Astrocyte of the hippocampus (primary cell): ENCODE data around the gene UBE2R2.
"Not testable (repeated sequence)": the region's sequence is repeated elsewhere in the genome, so short reads cannot be mapped to it uniquely, and the experiment has no call there.

ENCODE experiments used
- DNase-seq: peaks from one replicate; pipeline ENCODE4 v3.0.0; 2011; ENCODE audit warnings: low read depth, low spot score

Gene UBE2R2

DNA sequence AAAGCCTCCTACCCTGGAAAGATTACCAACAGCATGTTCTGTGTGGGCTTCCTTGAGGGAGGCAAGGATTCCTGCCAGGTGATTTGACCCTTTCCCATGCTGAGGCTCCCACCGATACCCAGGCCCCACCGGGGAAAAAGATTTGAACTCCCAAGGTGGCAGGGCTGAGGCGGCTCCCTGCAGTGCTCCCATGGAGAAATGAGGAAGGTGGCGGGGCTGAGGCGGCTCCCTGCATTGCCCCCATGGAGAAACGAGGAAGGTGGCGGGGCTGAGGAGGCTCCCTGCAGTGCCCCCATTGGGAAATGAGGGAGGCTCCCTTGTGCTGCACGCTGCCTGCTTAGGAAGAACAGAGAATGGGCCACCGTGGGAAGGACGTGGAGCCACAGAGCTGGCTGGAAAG, 18.4 kb upstream of the UBE2R2 start:
- DNase-seq = no peak

DNA sequence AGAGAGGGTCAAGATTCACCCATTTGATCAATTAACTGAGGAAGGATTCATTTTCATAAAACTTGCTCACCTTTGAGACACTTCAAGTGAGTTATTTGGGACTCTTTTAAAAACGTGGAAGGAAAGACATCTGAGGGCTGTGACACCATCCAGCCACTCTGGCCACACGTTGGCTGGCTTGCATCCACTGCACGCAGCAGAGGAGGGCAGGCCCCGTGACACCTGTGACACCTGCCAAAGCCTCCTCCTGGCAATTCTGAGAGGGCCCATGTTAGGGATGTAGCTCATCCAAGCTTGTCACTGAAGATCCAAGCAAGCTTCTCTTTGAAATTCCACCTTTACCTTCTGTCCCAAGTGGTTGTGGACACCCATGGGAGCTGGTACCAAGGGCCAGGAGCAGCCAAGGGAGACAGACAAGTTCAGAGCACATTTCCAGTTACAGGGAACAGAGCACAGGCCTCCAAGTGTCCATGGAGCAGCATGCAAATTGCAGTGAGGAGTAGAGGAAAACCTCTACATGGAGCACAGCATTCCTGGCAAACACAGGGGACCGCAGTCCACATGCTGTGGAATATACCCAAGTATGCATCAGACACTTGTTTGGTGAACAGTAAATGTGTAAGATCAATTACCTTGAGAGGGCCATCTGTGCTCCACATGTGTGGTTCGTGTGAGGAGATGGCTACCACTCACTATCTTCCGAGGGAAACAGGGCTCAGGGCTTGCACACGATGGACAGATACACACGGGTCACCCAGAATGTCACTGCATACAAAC, 16.8 kb upstream of the UBE2R2 start:
- DNase-seq = no peak

DNA sequence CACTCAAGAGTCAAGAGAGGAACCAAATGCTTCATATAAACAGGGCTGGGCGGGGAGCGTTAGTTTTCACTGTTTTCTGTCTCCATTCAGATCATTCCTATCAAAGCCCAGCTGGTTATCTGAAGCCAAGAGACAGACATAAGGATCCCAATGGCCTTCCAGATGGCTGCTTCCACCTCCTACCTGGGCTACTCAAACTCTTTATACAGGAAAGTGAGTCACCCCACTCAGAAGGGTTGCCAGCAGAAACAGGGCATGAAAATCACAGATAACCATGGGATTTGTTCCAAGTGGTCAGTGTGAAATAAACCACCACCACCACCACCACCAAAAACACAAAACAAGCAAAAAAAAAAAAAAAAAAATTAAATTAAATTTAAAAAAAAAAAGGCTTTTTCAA, 16.1 kb upstream of the UBE2R2 start:
- peak; percentile 59 for DNase-seq

DNA sequence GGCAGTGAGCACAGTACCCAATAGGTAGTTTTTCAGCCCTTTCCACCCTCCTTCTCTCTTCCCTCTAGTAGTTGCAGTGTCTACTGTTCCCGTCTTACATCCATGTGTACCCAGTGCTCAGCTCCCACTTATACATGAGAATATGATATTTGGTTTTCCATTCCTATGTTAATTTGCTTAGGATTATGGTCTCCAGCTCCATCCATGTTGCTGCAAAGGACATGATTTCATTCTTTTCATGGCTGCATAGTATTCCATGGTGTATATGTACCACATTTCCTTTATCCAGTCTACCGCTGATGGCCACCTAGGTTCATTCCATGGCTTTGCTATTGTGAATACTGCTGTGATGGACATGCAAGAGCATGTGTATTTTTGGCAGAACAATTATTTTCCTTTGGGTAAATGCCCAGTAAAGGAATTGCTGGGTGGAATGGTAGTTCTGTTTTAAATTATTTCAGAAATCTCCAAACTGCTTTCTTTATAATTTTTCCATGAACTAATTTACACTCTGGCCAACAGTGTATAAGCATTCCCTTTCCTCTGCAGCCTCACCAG, 14.9 kb upstream of the UBE2R2 start:
- DNase-seq = not testable (repeated sequence)

DNA sequence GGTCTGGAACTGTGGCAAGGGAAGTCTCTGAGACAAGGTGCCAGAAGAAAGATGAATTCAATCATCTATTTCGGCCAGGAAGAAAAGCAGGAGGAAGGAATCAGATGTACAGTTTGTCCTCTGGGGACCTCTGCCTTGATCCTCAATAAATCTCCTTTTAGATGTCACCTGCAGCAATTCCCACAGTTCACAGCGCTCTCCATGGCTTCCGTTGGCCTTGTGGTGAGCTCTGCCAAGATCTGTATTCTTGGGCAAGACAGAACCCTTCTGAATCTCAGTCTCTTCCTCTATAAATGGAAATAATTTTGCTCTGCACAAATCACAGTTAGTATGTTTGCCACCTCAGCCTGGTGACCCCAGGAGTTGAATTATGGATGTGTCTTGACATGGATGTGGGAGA, 12.8 kb upstream of the UBE2R2 start:
- not testable (repeated sequence) for DNase-seq

DNA sequence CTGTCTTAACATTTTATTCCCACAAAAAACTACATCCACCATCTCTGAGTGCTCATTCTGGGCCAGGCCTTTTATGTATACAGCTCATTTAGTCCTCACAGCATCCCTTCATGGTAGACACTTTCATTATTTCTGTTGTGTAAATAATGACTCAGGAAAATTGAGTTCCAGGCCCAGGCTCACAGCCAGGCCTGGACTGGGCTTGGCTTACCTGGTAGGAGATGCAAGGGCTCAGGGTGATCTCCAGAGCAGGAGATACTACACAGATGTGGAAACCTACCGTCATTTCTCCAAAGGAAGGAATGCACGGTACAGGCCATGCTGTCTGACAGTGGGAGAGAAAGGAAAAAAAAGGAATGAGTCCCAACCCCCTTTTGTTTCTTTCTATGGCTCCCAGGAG, 9.8 kb upstream of the UBE2R2 start:
- peak; percentile 48 for DNase-seq

DNA sequence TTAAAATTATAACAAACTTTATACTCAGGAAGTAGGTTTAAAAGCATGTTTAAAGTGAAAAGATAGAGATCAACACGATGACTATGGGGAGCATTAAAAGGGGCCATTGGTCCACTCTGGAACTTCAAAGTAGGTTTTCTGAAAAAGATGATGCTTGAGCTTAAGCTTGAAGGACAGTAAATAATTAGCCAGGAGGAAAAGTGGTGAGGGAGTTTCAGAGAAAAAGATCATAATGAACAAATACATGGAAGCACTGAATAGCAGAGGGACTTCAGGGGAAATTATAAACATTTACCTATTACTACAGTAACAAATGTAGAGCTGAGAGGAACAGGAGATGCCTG, 8.0 kb upstream of the UBE2R2 start:
- DNase-seq = not testable (repeated sequence)

DNA sequence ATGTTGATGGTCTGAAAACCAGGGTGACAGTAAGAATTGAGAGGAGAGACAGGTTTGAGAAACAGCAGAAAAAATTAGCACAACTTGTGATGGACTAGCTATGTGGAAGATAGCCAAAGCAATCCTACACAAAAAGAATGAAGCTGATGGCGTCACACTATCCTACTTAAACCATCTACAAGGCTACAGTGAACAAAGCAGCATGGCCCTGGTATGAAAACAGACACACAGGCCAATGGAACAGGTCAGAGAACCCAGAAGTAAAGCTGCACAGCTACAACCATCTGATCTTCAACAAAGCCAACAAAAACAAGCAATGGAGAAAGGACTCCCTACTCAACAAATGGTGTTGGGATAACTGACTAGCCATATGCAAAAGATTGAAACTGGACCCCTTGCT, 7.5 kb upstream of the UBE2R2 start:
- no peak for DNase-seq

DNA sequence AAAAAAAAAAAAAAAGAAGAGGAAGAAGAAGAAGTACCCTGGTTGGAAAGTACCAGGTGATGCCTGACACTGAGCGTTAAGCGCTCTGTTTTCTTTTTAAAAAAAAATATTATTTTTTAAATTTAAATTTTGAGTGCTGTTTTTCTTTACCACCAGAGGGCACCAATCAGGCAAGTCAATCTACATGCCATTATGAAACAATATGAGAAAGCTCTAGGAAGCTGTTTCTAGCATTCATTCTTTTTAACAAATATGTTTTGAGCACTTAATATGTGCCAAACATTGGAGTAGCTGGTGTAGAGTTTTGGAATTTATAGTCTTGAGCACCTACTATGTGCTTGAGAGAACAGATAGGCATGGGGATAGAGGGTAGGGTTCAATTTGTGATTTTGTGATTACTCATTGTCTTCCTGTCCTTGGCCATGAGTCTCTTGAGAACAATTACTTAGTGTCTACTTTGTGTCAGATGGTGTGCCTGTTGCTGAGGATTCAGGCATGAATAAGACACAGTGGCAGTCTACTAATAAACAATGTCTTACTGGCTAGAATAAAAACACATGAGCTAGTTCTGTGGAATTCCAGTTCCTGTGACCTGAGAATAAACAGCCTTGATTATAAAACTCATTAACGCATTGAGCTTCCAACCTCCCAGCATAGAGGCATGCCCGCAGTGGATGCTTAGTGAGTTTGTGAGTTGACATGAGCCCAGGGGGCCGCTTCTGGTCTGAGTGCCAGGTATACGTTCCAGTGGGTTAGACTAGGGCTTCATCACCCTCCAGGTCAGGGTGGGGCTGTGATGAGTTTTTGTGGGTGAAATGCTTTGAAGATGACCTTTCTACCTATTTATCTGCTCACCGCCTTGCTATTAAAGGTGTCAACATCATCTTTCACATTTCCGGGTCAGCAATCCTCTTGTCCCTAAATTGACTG, 3.0 kb upstream of the UBE2R2 start:
- peak; percentile 75 for DNase-seq

DNA sequence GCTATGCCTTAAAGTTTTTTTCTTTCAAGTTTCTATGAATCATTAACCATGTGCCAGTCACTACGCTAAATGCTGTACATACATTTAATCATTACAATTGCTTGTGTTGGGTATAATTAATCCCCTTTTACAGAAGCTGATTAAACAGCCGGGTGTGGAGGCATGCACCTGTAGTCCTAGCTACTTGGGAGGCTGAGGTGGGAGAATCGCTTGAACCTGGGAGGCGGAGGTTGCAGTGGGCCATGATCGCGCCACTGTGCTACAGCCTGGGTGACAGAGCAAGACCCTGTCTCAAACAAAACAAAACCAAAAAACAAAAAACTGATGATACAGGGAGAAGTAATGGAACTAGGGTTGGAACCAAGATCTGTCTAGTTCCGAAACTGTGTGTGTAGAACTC, 1.2 kb upstream of the UBE2R2 start:
- DNase-seq = no peak

DNA sequence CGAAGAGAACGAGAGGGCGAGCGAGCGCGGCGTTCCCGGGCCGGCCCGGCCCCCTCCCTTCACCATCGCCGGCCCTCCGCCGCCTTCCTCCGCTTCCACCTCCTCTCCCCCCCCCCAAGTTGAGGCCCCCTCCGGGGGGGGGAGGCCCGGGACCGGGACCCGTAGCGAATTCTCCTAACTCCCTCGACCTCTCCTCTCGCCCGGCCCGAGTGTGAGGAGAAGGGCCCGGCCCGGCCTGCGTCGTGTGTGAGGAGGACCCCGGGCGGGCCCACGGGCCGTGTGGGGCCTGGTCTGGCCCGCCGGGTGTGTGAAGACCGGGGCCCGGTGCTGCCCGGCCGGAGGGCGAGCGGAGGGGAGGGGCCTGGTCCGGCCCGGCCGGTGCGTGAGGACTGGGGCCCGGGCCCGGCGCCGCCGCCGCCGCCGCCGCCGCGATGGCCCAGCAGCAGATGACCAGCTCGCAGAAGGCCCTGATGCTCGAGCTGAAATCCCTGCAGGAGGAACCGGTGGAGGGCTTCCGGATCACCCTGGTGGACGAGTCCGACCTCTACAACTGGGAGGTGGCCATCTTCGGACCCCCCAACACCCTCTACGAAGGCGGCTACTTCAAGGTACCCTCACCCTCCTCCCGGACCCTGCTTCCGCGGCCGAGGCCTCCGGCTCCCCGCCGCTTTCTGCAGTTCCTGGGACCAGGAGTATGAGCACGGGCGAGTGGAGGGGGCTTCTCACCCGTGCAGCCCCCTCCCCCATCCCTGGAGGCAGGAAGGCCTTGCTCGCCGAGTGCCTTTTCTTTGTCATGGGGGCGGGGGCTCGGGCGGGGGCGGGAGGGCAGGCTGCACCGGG, 587 bp downstream of the UBE2R2 start:
- peak; percentile 85 for DNase-seq

DNA sequence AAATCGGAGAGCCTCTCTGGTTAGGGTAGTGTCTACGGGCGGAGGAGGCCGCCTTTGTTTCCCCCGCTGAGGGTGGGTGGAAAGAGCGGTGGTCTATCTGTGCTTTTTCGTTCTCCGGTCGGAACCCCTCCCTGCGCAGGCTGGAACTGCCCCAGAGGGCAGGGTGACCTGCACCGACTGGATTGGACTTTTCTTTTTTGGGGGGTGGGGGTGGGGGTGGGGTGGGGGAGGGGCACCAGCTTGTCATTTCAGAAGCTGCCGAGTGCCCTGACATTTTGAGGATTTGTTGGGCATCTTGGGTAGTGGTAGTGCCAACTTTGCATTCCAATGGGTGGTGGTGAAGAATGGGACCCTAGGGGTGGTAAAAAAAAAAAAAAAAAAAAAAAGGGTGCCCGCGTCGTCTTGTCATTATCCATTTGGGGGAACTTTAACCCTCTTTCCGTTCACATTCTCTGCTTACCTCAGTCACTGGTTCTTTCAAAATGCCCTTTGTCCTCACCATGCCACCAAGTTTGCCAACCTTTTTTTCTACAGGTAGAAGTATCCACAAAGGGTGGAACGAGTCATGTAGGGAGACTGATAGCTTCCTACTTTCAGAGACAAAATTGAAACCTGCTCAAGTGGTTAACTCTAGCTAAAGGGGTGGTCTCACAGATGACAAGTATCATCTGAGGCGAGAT, 1.3 kb downstream of the UBE2R2 start:
- peak; percentile 23 for DNase-seq

DNA sequence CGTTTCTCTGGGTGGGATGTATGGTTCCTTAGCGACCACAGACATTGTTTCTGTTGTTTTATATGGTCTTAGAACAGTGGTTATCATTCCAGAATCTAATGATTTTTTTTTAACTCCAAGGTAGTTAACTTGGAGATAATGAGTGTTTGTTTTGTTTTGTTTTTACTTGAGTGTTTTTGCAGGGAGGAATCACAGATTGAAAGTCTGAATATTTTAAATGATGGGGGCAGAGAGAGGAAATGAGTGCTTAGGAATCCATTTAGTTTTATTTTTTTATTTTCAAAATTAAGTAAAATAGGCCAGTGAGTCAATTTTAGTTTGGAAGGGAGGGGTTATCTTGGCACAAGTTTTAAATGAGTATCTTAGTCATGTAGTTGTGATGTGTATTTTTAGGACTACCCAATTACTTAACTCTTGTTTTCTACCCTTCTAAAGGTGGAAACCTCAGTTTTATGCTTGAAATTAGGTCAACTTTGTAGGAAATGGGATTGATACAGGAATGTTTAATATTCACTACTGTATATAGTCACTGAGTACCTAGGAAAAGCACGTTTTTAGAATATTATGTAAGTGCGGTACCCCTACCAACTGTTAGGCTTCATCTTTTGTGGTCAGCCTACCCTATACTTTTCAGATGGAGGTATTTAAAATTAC, 2.0 kb downstream of the UBE2R2 start:
- DNase-seq = no peak

DNA sequence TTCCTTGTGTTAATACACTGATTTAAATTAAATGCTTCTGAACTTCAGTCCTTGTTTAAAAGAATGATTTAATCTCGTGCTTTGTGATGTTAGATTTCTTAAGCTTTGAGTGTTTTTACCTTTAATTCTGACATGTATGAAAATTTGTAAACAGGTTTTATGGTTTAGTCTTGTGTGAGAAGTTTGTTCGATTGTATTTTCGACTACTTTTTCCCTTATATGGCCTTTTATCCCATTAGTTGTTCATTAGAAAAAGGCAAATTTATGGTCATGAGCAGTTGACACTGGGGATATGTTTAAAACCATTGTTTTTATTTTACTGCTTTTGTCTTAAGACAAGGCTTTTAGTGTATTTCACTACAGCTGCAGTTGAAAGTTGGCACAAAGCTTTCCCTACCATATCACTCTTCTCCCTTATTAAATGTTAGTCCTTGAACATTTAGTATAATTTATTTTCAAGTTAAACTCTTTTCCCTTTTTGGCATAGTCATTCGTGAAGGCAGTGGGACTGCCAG, 3.3 kb downstream of the UBE2R2 start:
- DNase-seq = no peak

DNA sequence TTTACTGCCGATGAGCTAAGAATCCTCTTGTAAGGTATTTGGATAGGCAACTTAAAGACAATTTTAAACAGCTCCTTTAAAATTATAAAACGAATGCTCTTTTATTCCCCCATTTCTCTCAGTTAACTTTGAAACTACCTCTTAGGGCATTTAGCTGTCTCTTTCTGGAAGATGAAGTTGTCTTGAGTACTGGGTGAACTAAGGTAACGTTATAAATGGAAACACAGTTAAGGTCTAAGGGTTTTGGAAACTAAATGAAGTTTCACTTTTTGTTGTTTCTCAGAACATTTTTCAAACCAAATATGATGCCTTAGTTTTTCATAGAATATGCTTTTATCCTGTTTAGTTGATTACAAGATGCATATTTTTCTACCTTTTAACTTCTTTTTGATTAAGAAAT, 6.8 kb downstream of the UBE2R2 start:
- no peak for DNase-seq

DNA sequence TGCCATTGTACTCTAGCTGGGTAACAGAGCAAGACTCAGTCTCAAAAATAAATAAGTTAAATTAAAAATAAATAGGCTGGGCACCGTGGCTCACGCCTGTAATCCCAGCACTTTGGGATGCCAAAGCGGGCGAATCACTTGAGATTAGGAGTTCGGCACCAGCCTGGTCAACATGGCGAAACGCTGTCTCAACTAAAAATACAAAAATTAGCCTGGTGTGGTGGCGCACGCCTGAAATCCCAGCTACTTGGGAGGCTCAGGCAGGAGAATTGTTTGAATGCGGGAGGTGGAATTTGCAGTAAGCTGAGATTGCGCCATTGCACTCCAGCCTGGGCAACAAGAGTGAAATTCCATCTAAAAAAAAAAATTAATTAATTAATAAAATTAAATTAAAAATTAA, 10.3 kb downstream of the UBE2R2 start:
- not testable (repeated sequence) for DNase-seq

DNA sequence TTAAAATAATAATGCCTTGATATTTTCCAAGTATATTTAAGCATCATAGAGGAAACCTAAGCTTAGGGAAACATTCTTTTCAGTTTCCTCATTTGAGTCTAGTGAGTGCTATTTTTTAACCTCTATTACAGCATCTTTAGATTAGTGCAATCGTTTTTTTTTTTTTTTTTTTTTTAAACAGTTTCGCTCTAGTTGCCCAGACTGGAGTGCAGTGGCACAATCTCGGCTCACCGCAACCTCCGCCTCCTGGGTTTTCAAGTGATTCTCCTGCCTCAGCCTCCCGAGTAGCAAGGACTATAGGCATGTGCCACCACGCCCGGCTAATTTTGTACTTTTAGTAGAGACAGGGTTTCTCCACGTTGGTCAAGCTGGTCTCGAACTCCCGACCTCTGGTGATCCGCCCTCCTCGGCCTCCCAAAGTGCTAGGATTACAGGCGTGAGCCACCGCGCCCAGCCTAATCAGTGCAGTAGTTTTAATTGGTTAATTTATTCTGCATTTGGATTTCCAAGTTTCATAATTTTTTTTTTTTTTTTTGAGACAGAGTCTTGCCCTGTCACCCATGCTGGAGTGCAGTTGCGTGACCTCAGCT, 12.8 kb downstream of the UBE2R2 start:
- DNase-seq = not testable (repeated sequence)

DNA sequence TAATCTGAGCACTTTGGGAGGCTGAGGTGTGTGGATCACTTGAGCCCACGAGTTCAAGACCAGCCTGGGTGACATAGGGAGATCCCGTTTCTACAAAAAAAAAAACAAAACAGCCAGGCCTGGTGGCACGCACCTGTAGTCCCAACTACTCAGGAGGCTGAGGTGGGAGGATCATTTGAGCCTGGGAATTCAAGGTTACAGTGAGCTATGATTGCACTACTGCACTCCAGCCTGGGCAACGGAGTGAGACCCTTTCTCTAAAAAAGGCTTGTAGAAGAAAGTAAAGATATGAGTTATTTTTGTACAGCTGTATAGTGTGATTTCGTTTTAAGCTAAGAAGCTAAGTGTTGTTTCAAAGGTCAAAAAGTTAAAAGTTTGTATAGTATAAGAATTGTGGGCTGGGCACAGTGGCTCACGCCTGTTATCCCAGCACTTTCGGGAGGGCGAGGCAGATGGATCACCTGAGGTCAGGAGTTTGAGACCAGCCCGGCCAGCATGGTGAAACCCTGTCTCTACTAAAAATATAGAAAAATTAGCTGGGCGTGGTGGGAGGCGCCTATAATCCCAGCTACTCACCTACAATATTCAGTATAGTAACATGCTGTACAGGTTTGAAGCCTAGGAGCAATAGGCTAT, 18.8 kb downstream of the UBE2R2 start:
- DNase-seq = no peak

DNA sequence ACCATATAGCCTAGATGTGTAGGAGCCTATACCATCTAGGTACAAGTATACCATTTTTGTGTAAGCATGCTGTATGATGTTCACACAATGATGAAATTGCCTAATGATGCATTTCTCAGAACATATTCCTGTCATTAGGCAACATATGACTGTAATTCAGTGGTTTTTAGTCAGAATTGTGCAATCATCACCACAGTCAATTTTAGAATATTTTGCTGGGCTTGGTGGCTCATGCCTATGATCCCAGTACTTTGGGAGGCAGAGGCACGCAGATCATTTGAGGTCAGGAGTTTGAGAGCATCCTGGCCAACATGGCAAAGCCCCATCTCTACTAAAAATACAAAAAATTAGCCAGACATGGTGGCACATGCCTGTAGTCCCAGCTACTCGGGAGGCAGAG, 19.3 kb downstream of the UBE2R2 start:
- peak; percentile 34 for DNase-seq
